ENCODE results near the gene FAM124B.

DNA sequence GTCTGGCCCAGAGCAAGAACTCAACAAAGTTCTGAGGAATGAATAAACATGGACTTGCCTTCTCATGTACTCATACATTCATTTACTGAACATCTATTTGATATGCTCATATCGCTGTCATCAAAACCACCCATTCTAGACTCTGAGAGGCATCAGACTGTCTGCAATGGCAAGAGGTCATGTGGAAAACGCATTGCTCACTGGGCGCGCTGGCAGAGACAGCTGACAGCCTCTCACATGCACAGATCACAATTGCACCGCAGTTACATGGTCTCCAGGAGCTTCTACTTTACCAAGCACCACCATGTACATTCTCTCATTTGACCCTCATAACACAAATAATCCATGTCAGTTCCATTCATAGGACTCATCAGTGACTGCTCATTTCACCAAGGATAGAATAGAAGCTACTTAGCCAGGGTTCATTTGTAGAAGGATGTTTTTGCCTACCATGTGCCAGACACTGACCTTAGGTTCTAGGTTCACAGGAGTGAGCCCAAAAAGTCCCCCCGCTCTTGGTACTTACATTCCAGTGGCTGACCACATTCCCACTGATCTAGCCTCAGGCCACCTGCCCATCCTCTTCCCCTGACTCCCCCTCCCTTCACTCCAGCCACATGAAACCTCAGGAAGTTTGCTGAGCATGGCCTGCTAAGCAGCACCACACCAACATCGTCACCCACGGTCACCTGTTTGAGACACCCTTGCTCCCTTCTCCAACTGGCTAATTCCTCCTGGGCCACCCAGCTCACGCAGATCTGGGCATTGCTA lies 6.1 kb downstream of the FAM124B start:
- TF ChIP-seq, protein P1, sequence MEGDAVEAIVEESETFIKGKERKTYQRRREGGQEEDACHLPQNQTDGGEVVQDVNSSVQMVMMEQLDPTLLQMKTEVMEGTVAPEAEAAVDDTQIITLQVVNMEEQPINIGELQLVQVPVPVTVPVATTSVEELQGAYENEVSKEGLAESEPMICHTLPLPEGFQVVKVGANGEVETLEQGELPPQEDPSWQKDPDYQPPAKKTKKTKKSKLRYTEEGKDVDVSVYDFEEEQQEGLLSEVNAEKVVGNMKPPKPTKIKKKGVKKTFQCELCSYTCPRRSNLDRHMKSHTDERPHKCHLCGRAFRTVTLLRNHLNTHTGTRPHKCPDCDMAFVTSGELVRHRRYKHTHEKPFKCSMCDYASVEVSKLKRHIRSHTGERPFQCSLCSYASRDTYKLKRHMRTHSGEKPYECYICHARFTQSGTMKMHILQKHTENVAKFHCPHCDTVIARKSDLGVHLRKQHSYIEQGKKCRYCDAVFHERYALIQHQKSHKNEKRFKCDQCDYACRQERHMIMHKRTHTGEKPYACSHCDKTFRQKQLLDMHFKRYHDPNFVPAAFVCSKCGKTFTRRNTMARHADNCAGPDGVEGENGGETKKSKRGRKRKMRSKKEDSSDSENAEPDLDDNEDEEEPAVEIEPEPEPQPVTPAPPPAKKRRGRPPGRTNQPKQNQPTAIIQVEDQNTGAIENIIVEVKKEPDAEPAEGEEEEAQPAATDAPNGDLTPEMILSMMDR (IDR thresholded peaks at IDR 0.05): no peak
- no peak for TF ChIP-seq POLR2A (IDR thresholded peaks at IDR 0.05)

Data from testis (tissue), 2 donors.